ENCODE measurements around the gene UBXN1.

DNA sequence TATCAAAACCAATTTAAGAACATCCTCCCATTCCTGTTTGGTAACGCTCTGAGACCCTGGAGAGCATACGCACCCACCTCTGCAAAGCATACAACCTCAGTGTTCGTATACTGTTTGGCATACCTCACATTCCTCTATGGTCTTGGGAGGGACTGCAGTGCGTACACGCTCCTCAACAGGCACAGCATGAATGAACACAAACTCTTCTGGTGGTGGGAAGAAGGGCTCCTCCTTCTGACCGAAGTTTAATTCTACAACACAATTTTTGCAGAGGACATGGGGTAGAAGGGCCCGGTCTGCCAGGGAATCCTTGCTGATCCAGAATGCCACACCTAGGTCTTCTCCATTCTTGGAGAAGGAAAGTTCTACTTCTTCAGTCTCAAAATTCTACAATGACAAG is 43.1 kb upstream of the UBXN1 start:
- TF ChIP-seq, protein P1, sequence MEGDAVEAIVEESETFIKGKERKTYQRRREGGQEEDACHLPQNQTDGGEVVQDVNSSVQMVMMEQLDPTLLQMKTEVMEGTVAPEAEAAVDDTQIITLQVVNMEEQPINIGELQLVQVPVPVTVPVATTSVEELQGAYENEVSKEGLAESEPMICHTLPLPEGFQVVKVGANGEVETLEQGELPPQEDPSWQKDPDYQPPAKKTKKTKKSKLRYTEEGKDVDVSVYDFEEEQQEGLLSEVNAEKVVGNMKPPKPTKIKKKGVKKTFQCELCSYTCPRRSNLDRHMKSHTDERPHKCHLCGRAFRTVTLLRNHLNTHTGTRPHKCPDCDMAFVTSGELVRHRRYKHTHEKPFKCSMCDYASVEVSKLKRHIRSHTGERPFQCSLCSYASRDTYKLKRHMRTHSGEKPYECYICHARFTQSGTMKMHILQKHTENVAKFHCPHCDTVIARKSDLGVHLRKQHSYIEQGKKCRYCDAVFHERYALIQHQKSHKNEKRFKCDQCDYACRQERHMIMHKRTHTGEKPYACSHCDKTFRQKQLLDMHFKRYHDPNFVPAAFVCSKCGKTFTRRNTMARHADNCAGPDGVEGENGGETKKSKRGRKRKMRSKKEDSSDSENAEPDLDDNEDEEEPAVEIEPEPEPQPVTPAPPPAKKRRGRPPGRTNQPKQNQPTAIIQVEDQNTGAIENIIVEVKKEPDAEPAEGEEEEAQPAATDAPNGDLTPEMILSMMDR (conservative IDR thresholded peaks at IDR 0.05): no peak; the same call in 1 of the 2 replicates
- no peak for TF ChIP-seq ZFX (IDR thresholded peaks at IDR 0.05)
